Vagina (tissue), 2 donors: ENCODE results near the gene SACS.

Experiments
- POLR2A ChIP-seq, 2 donors: fragments of 450-650 bp; IDR thresholded peaks; one replicate each; pipeline ENCODE4 v1.6.1; 2017; ENCODE audit warnings: antibody characterized with exemption in 2 of 2, mild to moderate bottlenecking in 2 of 2, moderate library complexity in 2 of 2
- POLR2AphosphoS5 ChIP-seq, 2 donors: sonication (generic); formaldehyde crosslinking; IDR thresholded peaks; one replicate each; pipeline ENCODE4 v1.9.0; 2017; ENCODE audit warnings: antibody characterized with exemption in 2 of 2, mild to moderate bottlenecking in 2 of 2, low read depth in 1 of 2; ENCODE audit not compliant: insufficient read depth in 1 of 2

GRCh38 chr13:23344931-23345595, 88.4 kb downstream of the SACS start:
- TF ChIP-seq POLR2A (IDR thresholded peaks at IDR 0.05) (no peak), POLR2AphosphoS5 (IDR thresholded peaks at IDR 0.05; ENCODE audit: insufficient read depth in 1 of 2, low read depth in 1 of 2) (no peak)
